CD4-positive, alpha-beta T cell (primary cell): ENCODE results near the gene C10orf67. TPM values are rescaled to one million over a fixed set of nuclear protein-coding genes. Genes with fewer than 3 reads are reported as not detected.

Experiments used
- ATAC-seq: fragments of 200-7000 bp; cut with Tn5 transposase; one replicate; pipeline ENCODE4 v1.10.0; 2022; ENCODE audit warnings: mild to moderate bottlenecking; ENCODE audit not compliant: poor library complexity
- CTCF ChIA-PET: fragments of 350-600 bp; sonication (Branson Sonifier 250); formaldehyde crosslinking; loops from one replicate; lab custom pipeline; 2021; ENCODE audit warnings: antibody characterized with exemption, inconsistent platforms; lab: Charles Lee
- POLR2A ChIA-PET: fragments of 350-600 bp; sonication (Branson Sonifier 250); formaldehyde crosslinking; loops from one replicate; lab custom pipeline; 2021; ENCODE audit warnings: antibody characterized with exemption, inconsistent platforms; lab: Charles Lee
- DNase-seq, 14 experiments: peaks; one replicate each; pipeline ENCODE4 v3.0.0-alpha.2; 2013 to 2020; ENCODE audit warnings: mixed read lengths in 2 of 14
- H3K27ac ChIP-seq, 2 donors: one replicate each; pipeline versions ENCODE4 v1.5.1 to v1.7.0; 2013; ENCODE audit warnings: low read length in 2 of 2, low read depth in 1 of 2, mild to moderate bottlenecking in 1 of 2
- H3K27me3 ChIP-seq, 2 experiments: 1 replicate in 1 of 2; 2 replicates in 1 of 2; pipeline versions ENCODE4 v1.6.1 to v1.7.0; 2013; ENCODE audit warnings: low read length in 2 of 2, control low read depth in 1 of 2, mild to moderate bottlenecking in 1 of 2, moderate library complexity in 1 of 2; ENCODE audit not compliant: insufficient read depth in 2 of 2, control insufficient read depth in 1 of 2
- H3K36me3 ChIP-seq: one replicate; pipeline ENCODE4 v1.6.1; 2013; ENCODE audit warnings: low read length, control low read depth; ENCODE audit not compliant: insufficient read depth
- H3K4me1 ChIP-seq: one replicate; pipeline ENCODE4 v1.6.1; 2013; ENCODE audit warnings: low read length, control low read depth; ENCODE audit not compliant: insufficient read depth
- H3K4me3 ChIP-seq: one replicate; pipeline ENCODE4 v1.5.1; 2013; ENCODE audit warnings: mild to moderate bottlenecking, low read length, moderate library complexity
- H3K9me3 ChIP-seq, 2 experiments: 1 replicate in 1 of 2; 2 replicates in 1 of 2; pipeline versions ENCODE4 v1.6.1 to v1.7.0; 2013; ENCODE audit warnings: low read length in 2 of 2, mild to moderate bottlenecking in 2 of 2, control low read depth in 1 of 2, moderate library complexity in 1 of 2; ENCODE audit not compliant: control insufficient read depth in 1 of 2, insufficient read depth in 1 of 2
- H3K27ac Mint-ChIP-seq: one replicate; pipeline ENCODE4 v1.8.0; 2020; ENCODE audit warnings: mixed read lengths
- H3K27me3 Mint-ChIP-seq: one replicate; pipeline ENCODE4 v1.8.0; 2021; ENCODE audit warnings: mixed read lengths
- H3K36me3 Mint-ChIP-seq: one replicate; pipeline ENCODE4 v1.8.0; 2021; ENCODE audit warnings: low read depth, mixed read lengths
- H3K4me1 Mint-ChIP-seq: one replicate; pipeline ENCODE4 v1.8.0; 2021; ENCODE audit warnings: low read depth, mixed read lengths
- H3K4me3 Mint-ChIP-seq: one replicate; pipeline ENCODE4 v1.8.0; 2020; ENCODE audit warnings: mild to moderate bottlenecking, mixed read lengths
- H3K9me3 Mint-ChIP-seq: one replicate; pipeline ENCODE4 v1.8.0; 2020; ENCODE audit warnings: mixed read lengths
- intact Hi-C, 2 experiments: fragments of 100-400 bp; cut with DNase I in 1 of 2; cut with micrococcal nuclease in 1 of 2; formaldehyde crosslinking; loops; one replicate each; pipeline versions ENCODE4 v1.15.1 to v1.9.0; 2023 to 2025; cut with DNase I, micrococcal nuclease
- microRNA-seq: library from miRNA; unstranded; fragments of <30 nt; microRNA quantifications from one replicate; pipeline ENCODE4 v1.2.0, GENCODE V29; 2021; ENCODE audit warnings: borderline microRNAs expressed, borderline replicate concordance
- total RNA-seq, 174 experiments: library from RNA in 2 of 174; stranded (reverse) in 2 of 174; gene quantifications; one replicate each; pipeline ENCODE4 v1.2.3 and lab custom pipeline; 2021 to 2026
- TF ChIP-seq, protein P1 (sequence below): fragments of 200-600 bp; IDR thresholded peaks from one replicate; pipeline ENCODE4 v1.8.0; 2022; ENCODE audit warnings: antibody characterized with exemption, mild to moderate bottlenecking

Gene C10orf67
- total RNA-seq, 2 experiments from 2014 or later = not detected

DNA sequence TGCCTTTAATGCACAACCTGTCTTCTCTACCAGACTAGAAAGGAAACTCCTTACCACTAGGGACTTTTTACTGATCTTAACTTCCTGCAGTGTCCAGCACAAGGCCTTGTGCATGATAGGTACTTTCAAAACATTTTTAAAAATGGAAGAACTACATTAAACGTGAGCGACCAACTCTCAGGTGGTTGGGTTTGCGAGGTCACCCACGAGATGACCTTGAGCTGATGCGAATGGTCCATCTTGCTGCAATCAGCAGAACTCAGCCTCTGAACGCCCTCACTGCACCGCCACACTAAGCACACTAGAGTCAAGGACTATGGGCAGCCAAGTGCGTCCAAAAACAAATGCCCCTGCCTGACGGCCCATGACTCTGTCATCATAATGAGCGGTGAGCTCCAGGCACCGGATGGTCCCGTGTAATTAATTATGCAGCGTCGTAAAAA lies 187.3 kb downstream of the C10orf67 start:
- CTCF ChIA-PET = no interaction called here
- H3K27me3 Mint-ChIP-seq = peaks cover 48% of the 10 kb centered on the region
- intact Hi-C loops = loop anchor here in 1 of 2 experiments (2.0 kb wide), 1 partner anchor 546 kb away; no protein-coding TSS in a partner anchor
- Histone ChIP-seq H3K27me3 (peaks cover 11 to 16% of the 10 kb centered on the region in 2 experiments), H3K36me3 (no peaks in the 10 kb centered on the region), H3K27ac (no peak overlapping the region), H3K9me3 (no peaks in the 10 kb centered on the region), H3K4me1 (no peaks in the 10 kb centered on the region), H3K4me3 (no peak overlapping the region)
- DNase-seq (no peak), ATAC-seq (no peak)
- H3K36me3 Mint-ChIP-seq = no peaks in the 10 kb centered on the region
- H3K27ac Mint-ChIP-seq = no peak overlapping the region
- H3K4me1 Mint-ChIP-seq = no peaks in the 10 kb centered on the region
- TF ChIP-seq, protein P1, sequence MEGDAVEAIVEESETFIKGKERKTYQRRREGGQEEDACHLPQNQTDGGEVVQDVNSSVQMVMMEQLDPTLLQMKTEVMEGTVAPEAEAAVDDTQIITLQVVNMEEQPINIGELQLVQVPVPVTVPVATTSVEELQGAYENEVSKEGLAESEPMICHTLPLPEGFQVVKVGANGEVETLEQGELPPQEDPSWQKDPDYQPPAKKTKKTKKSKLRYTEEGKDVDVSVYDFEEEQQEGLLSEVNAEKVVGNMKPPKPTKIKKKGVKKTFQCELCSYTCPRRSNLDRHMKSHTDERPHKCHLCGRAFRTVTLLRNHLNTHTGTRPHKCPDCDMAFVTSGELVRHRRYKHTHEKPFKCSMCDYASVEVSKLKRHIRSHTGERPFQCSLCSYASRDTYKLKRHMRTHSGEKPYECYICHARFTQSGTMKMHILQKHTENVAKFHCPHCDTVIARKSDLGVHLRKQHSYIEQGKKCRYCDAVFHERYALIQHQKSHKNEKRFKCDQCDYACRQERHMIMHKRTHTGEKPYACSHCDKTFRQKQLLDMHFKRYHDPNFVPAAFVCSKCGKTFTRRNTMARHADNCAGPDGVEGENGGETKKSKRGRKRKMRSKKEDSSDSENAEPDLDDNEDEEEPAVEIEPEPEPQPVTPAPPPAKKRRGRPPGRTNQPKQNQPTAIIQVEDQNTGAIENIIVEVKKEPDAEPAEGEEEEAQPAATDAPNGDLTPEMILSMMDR = no peak
- no peak overlapping the region for H3K4me3 Mint-ChIP-seq
- POLR2A ChIA-PET = no interaction called here
- no peaks in the 10 kb centered on the region for H3K9me3 Mint-ChIP-seq

DNA sequence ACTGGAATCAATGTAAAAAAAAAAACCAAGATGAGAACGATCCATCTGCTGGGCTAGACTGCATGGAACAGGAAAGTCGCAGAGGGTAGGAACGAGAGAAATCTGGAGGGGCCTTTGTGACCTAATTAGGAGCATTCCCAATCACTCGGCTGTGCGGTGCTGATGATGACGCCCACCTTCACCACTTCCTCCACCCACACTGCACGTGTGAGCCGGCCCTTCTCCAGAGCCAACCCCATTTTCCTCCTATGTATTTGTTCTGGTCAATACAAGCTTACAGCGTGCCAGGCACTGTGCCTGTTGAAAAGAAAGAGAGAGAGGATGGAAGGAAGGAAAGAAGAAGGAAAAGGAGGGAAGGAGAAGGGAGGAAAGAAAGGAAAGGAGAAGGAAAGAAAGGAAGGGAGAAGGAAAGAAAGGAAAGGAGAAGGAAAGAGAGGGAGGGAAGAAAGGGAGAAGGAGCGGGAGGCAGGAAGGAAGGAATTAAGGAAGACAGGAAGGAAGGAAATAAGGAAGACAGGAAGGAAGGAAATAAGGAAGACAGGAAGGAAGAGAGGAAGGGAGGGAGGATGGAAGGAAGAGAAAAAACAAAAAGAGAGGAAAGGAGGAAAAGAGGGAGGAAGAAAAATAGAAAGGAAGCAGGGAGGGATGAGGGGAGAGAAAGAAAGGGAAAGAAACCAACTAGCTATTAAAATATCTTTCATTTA lies 188.0 kb downstream of the C10orf67 start:
- POLR2A ChIA-PET = no interaction called here
- H3K4me3 ChIP-seq = no peak overlapping the region
- no peaks in the 10 kb centered on the region for H3K9me3 Mint-ChIP-seq
- ATAC-seq (no peak), DNase-seq (no peak)
- H3K27me3 ChIP-seq = peaks cover 11 to 16% of the 10 kb centered on the region in 2 experiments
- H3K9me3 ChIP-seq = no peaks in the 10 kb centered on the region
- H3K4me3 Mint-ChIP-seq = no peak overlapping the region
- H3K4me1 Mint-ChIP-seq = no peaks in the 10 kb centered on the region
- no peaks in the 10 kb centered on the region for H3K36me3 Mint-ChIP-seq
- no peak overlapping the region for H3K27ac ChIP-seq
- CTCF ChIA-PET = no interaction called here
- TF ChIP-seq, protein P1 = no peak
- H3K36me3 ChIP-seq = no peaks in the 10 kb centered on the region
- no peak overlapping the region for H3K27ac Mint-ChIP-seq
- H3K27me3 Mint-ChIP-seq = peaks cover 48% of the 10 kb centered on the region
- H3K4me1 ChIP-seq = no peaks in the 10 kb centered on the region
- intact Hi-C loops = loop anchor here in 1 of 2 experiments (2.0 kb wide), 1 partner anchor 546 kb away; no protein-coding TSS in a partner anchor

DNA sequence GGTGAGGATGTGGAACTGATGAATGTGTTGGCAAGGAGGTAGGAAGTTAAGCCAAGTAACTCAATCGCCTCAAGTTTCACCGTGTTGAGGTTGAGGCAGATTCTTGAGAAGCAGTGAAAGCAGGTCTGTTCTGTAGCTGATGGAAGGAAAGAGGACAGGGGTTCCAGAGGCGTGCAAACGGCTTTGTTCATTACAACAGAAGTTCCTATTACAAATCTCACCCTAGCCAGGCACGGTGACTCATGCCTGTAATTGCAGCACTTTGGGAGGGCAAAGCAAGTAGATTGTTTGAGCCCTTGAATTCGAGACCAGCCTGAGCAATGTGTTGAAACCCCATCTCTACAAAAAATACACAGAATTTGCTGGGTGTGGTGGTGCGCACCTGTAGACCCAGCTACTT lies 189.4 kb downstream of the C10orf67 start:
- Histone ChIP-seq H3K27ac (no peak overlapping the region), H3K4me3 (no peak overlapping the region), H3K4me1 (no peaks in the 10 kb centered on the region), H3K36me3 (no peaks in the 10 kb centered on the region), H3K27me3 (peaks cover 16% of the 10 kb centered on the region in 2 experiments), H3K9me3 (no peaks in the 10 kb centered on the region)
- Mint-ChIP-seq H3K4me3 (no peak overlapping the region), H3K27ac (no peak overlapping the region), H3K4me1 (no peaks in the 10 kb centered on the region), H3K27me3 (peaks cover 49% of the 10 kb centered on the region), H3K9me3 (no peaks in the 10 kb centered on the region), H3K36me3 (no peaks in the 10 kb centered on the region)
- ChIA-PET POLR2A (no interaction called here), CTCF (interaction anchor here (1.2 kb wide), 1 partner anchor 13 kb away, joined by 3 read pairs; no protein-coding TSS in a partner anchor)
- TF ChIP-seq, protein P1 = no peak
- DNase-seq = no peak
- ATAC-seq = no peak
- intact Hi-C loops = no loop called here

Small RNA genes within 50 kb of the gene (microRNA-seq; reads per million reads assigned to microRNA genes)
- not detected for gene MIR1254-2

Other genes with a start within 250 kb of the C10orf67 start
- 1 to 10 TPM in 1 of 2 experiments, under 1 TPM in 1; 0.66 to 1.4 TPM for gene MSRB2, start 249.2 kb downstream of the C10orf67 start, total RNA-seq
- not detected for gene PTF1A, start 152.5 kb downstream of the C10orf67 start, total RNA-seq
- 10 to 100 TPM; 94.5 to 94.8 TPM for gene OTUD1, start 94.3 kb upstream of the C10orf67 start, total RNA-seq